H9 (cell line): Measurements from ENCODE around the gene GEMIN2. TPM values are rescaled to one million over a fixed set of nuclear protein-coding genes. Genes with fewer than 3 reads are reported as not detected.
A peak's percentile ranks its signal among the peaks of the same experiment; 100 is the strongest.
"Not testable (repeated sequence)": the region's sequence is repeated elsewhere in the genome, so short reads cannot be mapped to it uniquely, and the experiment has no call there.

Experiments used
- DNase-seq: peaks from one replicate; pipeline ENCODE4 v3.0.0-alpha.2; 2017
- H2AFZ ChIP-seq: one replicate; pipeline ENCODE4 v1.6.1; 2013; ENCODE audit warnings: mild to moderate bottlenecking, low read length, control low read depth, moderate library complexity
- H2AK5ac ChIP-seq: 2 replicates; pipeline ENCODE4 v1.6.1; 2013; ENCODE audit warnings: low read length, control low read depth, mixed read lengths; ENCODE audit not compliant: insufficient read length
- H2BK120ac ChIP-seq: one replicate; pipeline ENCODE4 v1.6.1; 2013; ENCODE audit warnings: low read depth, mild to moderate bottlenecking, low read length, control low read depth, inconsistent platforms; ENCODE audit not compliant: poor library complexity, severe bottlenecking
- H2BK12ac ChIP-seq: 2 replicates; pipeline ENCODE4 v1.6.1; 2013; ENCODE audit warnings: low read length, control low read depth, mixed read lengths, low read depth; ENCODE audit not compliant: insufficient read length
- H2BK15ac ChIP-seq: 2 replicates; pipeline ENCODE4 v1.6.1; 2013; ENCODE audit warnings: low read depth, low read length, control low read depth
- H2BK20ac ChIP-seq: one replicate; pipeline ENCODE4 v1.6.1; 2013; ENCODE audit warnings: low read depth, mild to moderate bottlenecking, low read length, control low read depth, inconsistent platforms; ENCODE audit not compliant: poor library complexity, severe bottlenecking
- H2BK5ac ChIP-seq: 2 replicates; pipeline ENCODE4 v1.6.1; 2013; ENCODE audit warnings: low read length, control low read depth, mixed read lengths; ENCODE audit not compliant: insufficient read length
- H3K14ac ChIP-seq: 2 replicates; pipeline ENCODE4 v1.6.1; 2013; ENCODE audit warnings: low read length, control low read depth; ENCODE audit not compliant: insufficient read depth
- H3K18ac ChIP-seq: 2 replicates; pipeline ENCODE4 v1.6.1; 2013; ENCODE audit warnings: low read depth, mild to moderate bottlenecking, mixed read lengths, low read length, control low read depth; ENCODE audit not compliant: insufficient read length
- H3K23ac ChIP-seq: 2 replicates; pipeline ENCODE4 v1.6.1; 2013; ENCODE audit warnings: low read length, control low read depth, mixed read lengths, low read depth; ENCODE audit not compliant: insufficient read length
- H3K23me2 ChIP-seq: 2 replicates; pipeline ENCODE4 v1.6.1; 2013; ENCODE audit warnings: low read depth, mild to moderate bottlenecking, mixed read lengths, low read length, control low read depth; ENCODE audit not compliant: insufficient read length, poor library complexity, severe bottlenecking
- H3K27ac ChIP-seq: 2 replicates; pipeline ENCODE4 v1.5.1; 2013; ENCODE audit warnings: low read length, control low read depth, mixed read lengths, low read depth; ENCODE audit not compliant: insufficient read length
- H3K27me3 ChIP-seq: 2 replicates; pipeline ENCODE4 v1.6.1; 2013; ENCODE audit warnings: low read length, control low read depth, inconsistent platforms; ENCODE audit not compliant: insufficient read depth
- H3K4ac ChIP-seq: 2 replicates; pipeline ENCODE4 v1.6.1; 2013; ENCODE audit warnings: low read depth, mild to moderate bottlenecking, control low read depth, inconsistent platforms, low read length, moderate library complexity
- H3K4me1 ChIP-seq: 2 replicates; pipeline ENCODE4 v1.6.1; 2013; ENCODE audit warnings: low read length, control low read depth, inconsistent platforms; ENCODE audit not compliant: insufficient read depth
- H3K4me2 ChIP-seq: 2 replicates; pipeline ENCODE4 v1.6.1; 2013; ENCODE audit warnings: low read length, control low read depth, mixed read lengths; ENCODE audit not compliant: insufficient read length, insufficient read depth
- H3K56ac ChIP-seq: 2 replicates; pipeline ENCODE4 v1.6.1; 2013; ENCODE audit warnings: low read depth, mild to moderate bottlenecking, mixed read lengths, low read length, control low read depth; ENCODE audit not compliant: insufficient read length
- H3K79me1 ChIP-seq: 2 replicates; pipeline ENCODE4 v1.6.1; 2013; ENCODE audit warnings: low read depth, mild to moderate bottlenecking, moderate library complexity, low read length, control low read depth, inconsistent platforms; ENCODE audit not compliant: insufficient read depth, poor library complexity, severe bottlenecking
- H3K79me2 ChIP-seq: 2 replicates; pipeline ENCODE4 v1.6.1; 2013; ENCODE audit warnings: low read length, control low read depth, inconsistent platforms; ENCODE audit not compliant: insufficient read depth
- H3K9ac ChIP-seq: 2 replicates; pipeline ENCODE4 v1.6.1; 2013; ENCODE audit warnings: low read length, control low read depth, mixed read lengths; ENCODE audit not compliant: insufficient read length; ENCODE audit errors: extremely low read depth
- H3K9me3 ChIP-seq: one replicate; pipeline ENCODE4 v1.6.1; 2013; ENCODE audit warnings: low read depth, low read length, inconsistent platforms; ENCODE audit not compliant: control insufficient read depth
- H3T11ph ChIP-seq: one replicate; pipeline ENCODE4 v1.6.1; 2013; ENCODE audit warnings: mild to moderate bottlenecking, low read length, control low read depth, inconsistent platforms
- H4K20me1 ChIP-seq: one replicate; pipeline ENCODE4 v1.6.1; 2013; ENCODE audit not compliant: control insufficient read depth, insufficient read length, insufficient read depth
- H4K5ac ChIP-seq: 2 replicates; pipeline ENCODE4 v1.6.1; 2013; ENCODE audit warnings: low read depth, mild to moderate bottlenecking, mixed read lengths, low read length, control low read depth; ENCODE audit not compliant: insufficient read length
- H4K8ac ChIP-seq: replicated peaks from 2 replicates; pipeline ENCODE4 v1.6.1; 2013; ENCODE audit warnings: low read length, control low read depth, mixed read lengths, low read depth; ENCODE audit not compliant: insufficient read length
- H4K91ac ChIP-seq: 2 replicates; pipeline ENCODE4 v1.6.1; 2013; ENCODE audit warnings: low read depth, mild to moderate bottlenecking, moderate library complexity, mixed read lengths, low read length, control low read depth; ENCODE audit not compliant: insufficient read length
- H3K27ac Mint-ChIP-seq, 3 experiments: 2 replicates in 2 of 3; 3 replicates in 1 of 3; pipeline ENCODE4 v1.8.0; 2020 to 2021; ENCODE audit warnings: mixed read lengths in 3 of 3, mild to moderate bottlenecking in 1 of 3, moderate library complexity in 1 of 3
- H3K27me3 Mint-ChIP-seq: 2 replicates; pipeline ENCODE4 v1.8.0; 2021; ENCODE audit warnings: low read depth, mild to moderate bottlenecking, moderate library complexity, mixed read lengths
- H3K36me3 Mint-ChIP-seq, 3 experiments: 2 replicates in 2 of 3; 3 replicates in 1 of 3; pipeline ENCODE4 v1.8.0; 2020 to 2021; ENCODE audit warnings: low read depth in 3 of 3, mixed read lengths in 3 of 3; ENCODE audit not compliant: insufficient read depth in 1 of 3
- H3K4me1 Mint-ChIP-seq, 2 experiments: 2 replicates each; pipeline ENCODE4 v1.8.0; 2020; ENCODE audit warnings: mixed read lengths in 2 of 2
- H3K4me3 Mint-ChIP-seq, 2 experiments: 2 replicates in 1 of 2; 3 replicates in 1 of 2; pipeline ENCODE4 v1.8.0; 2020 to 2021; ENCODE audit warnings: mild to moderate bottlenecking in 2 of 2, mixed read lengths in 2 of 2, moderate library complexity in 1 of 2
- H3K9me3 Mint-ChIP-seq, 2 experiments: 2 replicates in 1 of 2; 3 replicates in 1 of 2; pipeline ENCODE4 v1.8.0; 2020; ENCODE audit warnings: mild to moderate bottlenecking in 2 of 2, mixed read lengths in 2 of 2, moderate library complexity in 1 of 2
- CTCF ChIP-seq: fragments of 200-600 bp; sonication (generic); conservative IDR thresholded peaks from 3 replicates; pipeline ENCODE4 v1.8.0; 2021; ENCODE audit warnings: antibody characterized with exemption, mild to moderate bottlenecking
- WGBS: extraction: QIAGEN DNeasy Blood & Tissue Kit; methylation state at CpG from one replicate; pipeline ENCODE4 v1.1.7; 2013; ENCODE audit warnings: missing lambda C conversion rate, low lambda C conversion rate, mixed read lengths; ENCODE audit not compliant: insufficient read length; ENCODE audit errors: extremely low coverage; 5-methylcytosine and 5-hydroxymethylcytosine counted together
- long read RNA-seq: library from polyadenylated mRNA; unstranded; transcript quantifications from one replicate; pipeline ENCODE4 v2.0.0, GENCODE V29; 2020
- total RNA-seq: library from RNA; stranded (reverse); gene quantifications from 2 replicates; pipeline ENCODE4 v1.2.1, GENCODE V29; 2021

GEMIN2 gene
- 36.3 and 39.1 TPM in 2 replicates for total RNA-seq
- long read RNA-seq, transcript GEMIN2-203 (9 exons, 801 nt), result minor isoform, 17 of 194 reads
- long read RNA-seq, transcript GEMIN2-201 (9 exons, 1,094 nt), result minor isoform, 17 of 194 reads
- long read RNA-seq, transcript GEMIN2-204 (10 exons, 825 nt), result minor isoform, 11 of 194 reads
- long read RNA-seq, transcript GEMIN2-202 (10 exons, 1,420 nt), result major isoform, 126 of 194 reads
- long read RNA-seq, partial matches to known transcripts, result 4 of 194 reads
- long read RNA-seq, other reads (novel, unspliced or antisense), result 19 of 194 reads

GRCh38 chr14:39114073-39114838 lies at the start of gene GEMIN2:
Gene GEMIN2 (plus strand): TSS chr14:39114323. CDS start chr14:39114339, 16 bp downstream.
- no peaks in the 10 kb centered on the region; the same call in 1 of the 2 replicates for H3K4me1 ChIP-seq
- Mint-ChIP-seq H3K4me3 (peak within 1 kb of the TSS; percentile 92 to 94), H3K36me3 (peaks cover 10 to 29% (median 19%) of the 10 kb centered on the region in 3 experiments; a peak in 6 of 7 replicates), H3K4me1 (peaks cover 8 to 13% of the 10 kb centered on the region in 2 experiments), H3K27me3 (no peaks in the 10 kb centered on the region), H3K27ac (peak within 1 kb of the TSS; percentile 72 to 97 (median 96)), H3K9me3 (no peaks in the 10 kb centered on the region; a peak in 1 of 5 replicates)
- H4K91ac ChIP-seq, result no peak within 1 kb of the TSS
- H3K4me2 ChIP-seq, result peak within 1 kb of the TSS; percentile 69
- H2BK120ac ChIP-seq, result no peak within 1 kb of the TSS
- no peaks in the 10 kb centered on the region for H3K27me3 ChIP-seq
- no peak for TF ChIP-seq CTCF
- H3K79me1 ChIP-seq, result no peaks in the 10 kb centered on the region
- H2BK20ac ChIP-seq, result no peak within 1 kb of the TSS
- no peaks in the 10 kb centered on the region for H3K9me3 ChIP-seq
- WGBS, result no CpG with 5 or more reads among the region's 40 CpGs
- H3K4ac ChIP-seq, result no peak within 1 kb of the TSS
- peak within 1 kb of the TSS; percentile 76 for H3K9ac ChIP-seq
- no peaks in the 10 kb centered on the region for H3K23me2 ChIP-seq
- no peak within 1 kb of the TSS for H3K18ac ChIP-seq
- no peak within 1 kb of the TSS for H4K5ac ChIP-seq
- H3K27ac ChIP-seq, result no peak within 1 kb of the TSS
- no peaks in the 10 kb centered on the region for H4K20me1 ChIP-seq
- H3K23ac ChIP-seq, result no peak within 1 kb of the TSS
- H3K79me2 ChIP-seq, result no peaks in the 10 kb centered on the region; the same call in 1 of the 2 replicates
- H2BK5ac ChIP-seq, result no peak within 1 kb of the TSS
- no peak within 1 kb of the TSS for H2AK5ac ChIP-seq
- no peak within 1 kb of the TSS for H3T11ph ChIP-seq
- no peak within 1 kb of the TSS for H4K8ac ChIP-seq
- no peak within 1 kb of the TSS for H3K14ac ChIP-seq
- no peak within 1 kb of the TSS for H3K56ac ChIP-seq
- no peak within 1 kb of the TSS for H2BK15ac ChIP-seq
- H2AFZ ChIP-seq, result peak within 1 kb of the TSS; percentile 90
- no peak within 1 kb of the TSS for H2BK12ac ChIP-seq
- DNase-seq, result peak; percentile 92

GRCh38 chr14:39069169-39069805 lies 44.8 kb upstream of the GEMIN2 start:
- H3K18ac ChIP-seq, H2BK12ac ChIP-seq, H3K79me2 ChIP-seq, H3K4me1 ChIP-seq, H4K20me1 ChIP-seq, H3K27me3 ChIP-seq, H4K5ac ChIP-seq, H3K9me3 Mint-ChIP-seq, H3K4ac ChIP-seq, H3K27ac ChIP-seq, H4K91ac ChIP-seq, H3K79me1 ChIP-seq, H3K23ac ChIP-seq, H3K56ac ChIP-seq, H3K4me1 Mint-ChIP-seq, H3K9me3 ChIP-seq, H2BK20ac ChIP-seq, H2BK15ac ChIP-seq, H3K23me2 ChIP-seq, H2BK5ac ChIP-seq, H3K14ac ChIP-seq, DNase-seq, H3K27ac Mint-ChIP-seq, H2AFZ ChIP-seq, H4K8ac ChIP-seq, H3K4me3 Mint-ChIP-seq, H3K27me3 Mint-ChIP-seq, H3K4me2 ChIP-seq, H2AK5ac ChIP-seq, H3T11ph ChIP-seq, H3K9ac ChIP-seq, H2BK120ac ChIP-seq: not testable (repeated sequence)
- H3K36me3 Mint-ChIP-seq, result peaks cover 27 to 59% (median 53%) of the 10 kb centered on the region in 3 experiments
- WGBS, result no CpG with 5 or more reads among the region's 7 CpGs
